Liver (tissue), 9 donors: Measurements from ENCODE around the gene IKBIP. TPM values are rescaled to one million over a fixed set of nuclear protein-coding genes. Genes with fewer than 3 reads are reported as not detected.

ENCODE experiments used
- DNase-seq: peaks from one replicate; pipeline ENCODE4 v3.0.0-alpha.2; 2017; ENCODE audit warnings: low spot score
- H3K27ac ChIP-seq, 2 donors: one replicate each; pipeline ENCODE4 v1.7.0; 2013; ENCODE audit warnings: inconsistent platforms in 2 of 2, low read length in 2 of 2, control low read depth in 1 of 2, low read depth in 1 of 2, mild to moderate bottlenecking in 1 of 2
- H3K27me3 ChIP-seq, 4 donors: one replicate each; pipeline versions ENCODE4 v1.6.1 to v1.7.0; 2013; ENCODE audit warnings: low read length in 3 of 4, inconsistent platforms in 1 of 4, mild to moderate bottlenecking in 1 of 4, moderate library complexity in 1 of 4; ENCODE audit not compliant: control insufficient read depth in 4 of 4, insufficient read depth in 4 of 4
- H3K36me3 ChIP-seq, 4 donors: one replicate each; pipeline versions ENCODE4 v1.6.1 to v1.7.0; 2013; ENCODE audit warnings: low read length in 3 of 4, mild to moderate bottlenecking in 3 of 4, low read depth in 1 of 4, moderate library complexity in 1 of 4; ENCODE audit not compliant: control insufficient read depth in 4 of 4, insufficient read depth in 3 of 4
- H3K4me1 ChIP-seq, 4 donors: one replicate each; pipeline versions ENCODE4 v1.6.1 to v1.7.0; 2013; ENCODE audit warnings: low read length in 3 of 4, mild to moderate bottlenecking in 3 of 4, moderate library complexity in 1 of 4; ENCODE audit not compliant: control insufficient read depth in 4 of 4, insufficient read depth in 4 of 4
- H3K4me3 ChIP-seq, 3 donors: one replicate each; pipeline versions ENCODE4 v1.6.1 to v1.7.0; 2013; ENCODE audit warnings: low read length in 3 of 3, control low read depth in 1 of 3, low read depth in 1 of 3, mild to moderate bottlenecking in 1 of 3
- H3K9ac ChIP-seq, 2 donors: one replicate each; pipeline ENCODE4 v1.7.0; 2013; ENCODE audit warnings: low read length in 2 of 2, mild to moderate bottlenecking in 2 of 2, moderate library complexity in 2 of 2, control low read depth in 1 of 2, low read depth in 1 of 2
- H3K9me3 ChIP-seq, 4 donors: one replicate each; pipeline versions ENCODE4 v1.6.1 to v1.7.0; 2013; ENCODE audit warnings: low read length in 3 of 4; ENCODE audit not compliant: control insufficient read depth in 4 of 4
- EGR1 ChIP-seq, 2 donors: IDR thresholded peaks; 2 replicates each; pipeline ENCODE4 v1.6.1; 2016 to 2018; ENCODE audit warnings: antibody characterized with exemption in 2 of 2, low read depth in 2 of 2
- FOXA1 ChIP-seq: IDR thresholded peaks from 2 replicates; pipeline ENCODE4 v1.6.1; 2016; ENCODE audit warnings: antibody characterized with exemption
- FOXA2 ChIP-seq: IDR thresholded peaks from 2 replicates; pipeline ENCODE4 v1.6.1; 2016; ENCODE audit warnings: antibody characterized with exemption
- GABPA ChIP-seq, 2 donors: IDR thresholded peaks in 1 of 2; conservative IDR thresholded peaks in 1 of 2; 2 replicates each; pipeline ENCODE4 v1.6.1; 2016; ENCODE audit warnings: antibody characterized with exemption in 2 of 2, mild to moderate bottlenecking in 1 of 2, moderate library complexity in 1 of 2
- HNF4A ChIP-seq, 2 donors: conservative IDR thresholded peaks; 2 replicates each; pipeline ENCODE4 v1.6.1; 2016; ENCODE audit warnings: antibody characterized with exemption in 2 of 2, mild to moderate bottlenecking in 2 of 2
- HNF4G ChIP-seq: IDR thresholded peaks from 2 replicates; pipeline ENCODE4 v1.6.1; 2016; ENCODE audit warnings: antibody characterized with exemption
- JUND ChIP-seq, 2 donors: IDR thresholded peaks; 2 replicates each; pipeline ENCODE4 v1.6.1; 2016; ENCODE audit warnings: antibody characterized with exemption in 2 of 2
- NR2F2 ChIP-seq: IDR thresholded peaks from 2 replicates; pipeline ENCODE4 v1.6.1; 2016; ENCODE audit warnings: antibody characterized with exemption
- RAD21 ChIP-seq, 2 donors: IDR thresholded peaks; 2 replicates each; pipeline ENCODE4 v1.6.1; 2016; ENCODE audit warnings: antibody characterized with exemption in 2 of 2, mild to moderate bottlenecking in 2 of 2
- RXRA ChIP-seq, 2 donors: IDR thresholded peaks; 2 replicates each; pipeline ENCODE4 v1.6.1; 2017 to 2018; ENCODE audit warnings: antibody characterized with exemption in 2 of 2, mild to moderate bottlenecking in 1 of 2
- SP1 ChIP-seq: IDR thresholded peaks from 2 replicates; pipeline ENCODE4 v1.6.1; 2018; ENCODE audit warnings: antibody characterized with exemption, mild to moderate bottlenecking
- YY1 ChIP-seq: IDR thresholded peaks from 2 replicates; pipeline ENCODE4 v1.6.1; 2016; ENCODE audit warnings: antibody characterized with exemption, mild to moderate bottlenecking
- WGBS: extraction: QIAGEN DNeasy Blood & Tissue Kit; methylation state at CpG from one replicate; pipeline ENCODE4 v1.1.7; 2013; 5-methylcytosine and 5-hydroxymethylcytosine counted together
- polyA plus RNA-seq, 2 donors: library from polyadenylated mRNA; stranded (reverse) in 1 of 2; unstranded in 1 of 2; fragments of 200-250 nt in 1 of 2; fragments of >200 nt in 1 of 2; fragmentation: Nextera tagmentation in 1 of 2; extraction: Ambion mirVana in 1 of 2; gene quantifications; one replicate each; pipeline versions ENCODE4 v1.2.1 to v1.2.3, GENCODE V29; 2013 to 2015
- total RNA-seq, 2 donors: library from RNA; depleted of rRNA; stranded (reverse); fragments of >200 nt; gene quantifications; one replicate each; pipeline ENCODE4 v1.2.3, GENCODE V29; 2014
- TF ChIP-seq, protein P1 (sequence below): IDR thresholded peaks from 2 replicates; pipeline ENCODE4 v1.6.1; 2016; ENCODE audit warnings: antibody characterized with exemption, mild to moderate bottlenecking
- TF ChIP-seq, protein P2 (sequence below): IDR thresholded peaks from 2 replicates; pipeline ENCODE4 v1.6.1; 2016; ENCODE audit warnings: antibody characterized with exemption
- TF ChIP-seq, protein P3 (sequence below): IDR thresholded peaks from 2 replicates; pipeline ENCODE4 v1.6.1; 2016; ENCODE audit warnings: antibody characterized with exemption
- TF ChIP-seq, protein P4 (sequence below): fragments of 150-350 bp; IDR thresholded peaks from 2 replicates; pipeline ENCODE4 v1.5.1; 2017; ENCODE audit warnings: improper control_type of control experiment, low read depth, low read length; ENCODE audit not compliant: missing input control
- donor health status: healthy.
- donor health status: healthy.
- donor health status: healthy.
- donor health status: healthy.
- donor health status: healthy.

Gene IKBIP
- total and polyA plus RNA-seq, 4 donors = 4.7 to 10.5 (median 6.3) TPM

DNA sequence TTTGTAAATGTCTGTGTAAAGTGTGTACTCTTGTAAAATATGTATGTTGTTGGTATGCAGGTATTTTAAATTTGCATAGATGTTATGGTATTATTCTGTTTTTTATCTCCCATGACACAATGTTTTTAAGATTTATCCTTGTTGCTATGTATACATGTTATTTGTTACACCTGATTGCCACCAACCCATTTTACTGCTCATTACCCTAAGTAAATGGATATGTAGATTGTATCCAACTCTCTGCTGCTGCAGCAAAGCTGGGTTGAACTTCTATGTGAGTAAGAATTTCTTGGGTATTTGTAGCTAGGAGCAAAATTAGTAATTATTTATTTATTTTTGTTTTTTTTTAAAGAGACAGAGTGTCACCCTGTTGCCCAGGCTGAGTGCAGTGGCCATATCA is 6.7 kb upstream of the IKBIP start:
- DNase-seq = no peak

DNA sequence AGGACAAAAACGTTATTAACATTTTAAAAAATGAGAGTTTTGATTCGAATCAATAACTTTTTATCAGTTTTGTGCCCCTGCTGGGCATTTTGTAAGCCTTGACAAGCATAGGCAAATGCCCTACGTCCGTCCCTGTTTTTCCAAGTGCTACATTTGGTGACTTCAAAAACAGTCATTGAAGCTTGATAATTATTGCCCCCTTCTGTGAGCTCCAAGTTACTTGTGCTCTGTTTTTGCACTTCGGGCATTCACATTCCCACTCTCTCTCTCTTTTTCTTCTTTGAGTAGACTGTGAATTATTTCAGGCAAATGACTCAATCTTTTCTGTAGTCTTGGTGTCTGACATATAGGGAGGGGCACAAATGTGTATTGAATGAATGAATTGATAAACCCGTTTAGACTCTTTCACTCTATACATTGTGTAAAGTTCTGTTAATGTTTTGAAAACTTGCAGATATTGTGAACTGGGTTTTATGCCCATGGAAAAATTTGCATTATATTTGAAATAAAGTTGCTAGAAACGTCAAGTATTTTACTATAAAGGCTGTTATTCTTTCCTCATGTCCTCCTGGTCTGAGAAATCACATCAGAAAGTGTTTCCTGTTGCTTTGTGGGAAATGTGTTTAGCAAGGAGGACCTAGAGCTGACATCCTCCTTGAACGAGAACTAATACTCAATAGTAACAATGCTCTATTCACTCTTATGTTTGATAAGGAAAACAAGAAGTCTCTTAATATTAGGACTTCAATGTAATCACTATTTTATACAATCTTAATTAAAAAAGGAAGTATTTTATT is 1.9 kb upstream of the IKBIP start:
- DNase-seq = no peak
- WGBS = 21% methylated on average over 8 of the region's 8 CpGs
- H3K27ac ChIP-seq = no peak overlapping the region
- TF ChIP-seq, protein P1, sequence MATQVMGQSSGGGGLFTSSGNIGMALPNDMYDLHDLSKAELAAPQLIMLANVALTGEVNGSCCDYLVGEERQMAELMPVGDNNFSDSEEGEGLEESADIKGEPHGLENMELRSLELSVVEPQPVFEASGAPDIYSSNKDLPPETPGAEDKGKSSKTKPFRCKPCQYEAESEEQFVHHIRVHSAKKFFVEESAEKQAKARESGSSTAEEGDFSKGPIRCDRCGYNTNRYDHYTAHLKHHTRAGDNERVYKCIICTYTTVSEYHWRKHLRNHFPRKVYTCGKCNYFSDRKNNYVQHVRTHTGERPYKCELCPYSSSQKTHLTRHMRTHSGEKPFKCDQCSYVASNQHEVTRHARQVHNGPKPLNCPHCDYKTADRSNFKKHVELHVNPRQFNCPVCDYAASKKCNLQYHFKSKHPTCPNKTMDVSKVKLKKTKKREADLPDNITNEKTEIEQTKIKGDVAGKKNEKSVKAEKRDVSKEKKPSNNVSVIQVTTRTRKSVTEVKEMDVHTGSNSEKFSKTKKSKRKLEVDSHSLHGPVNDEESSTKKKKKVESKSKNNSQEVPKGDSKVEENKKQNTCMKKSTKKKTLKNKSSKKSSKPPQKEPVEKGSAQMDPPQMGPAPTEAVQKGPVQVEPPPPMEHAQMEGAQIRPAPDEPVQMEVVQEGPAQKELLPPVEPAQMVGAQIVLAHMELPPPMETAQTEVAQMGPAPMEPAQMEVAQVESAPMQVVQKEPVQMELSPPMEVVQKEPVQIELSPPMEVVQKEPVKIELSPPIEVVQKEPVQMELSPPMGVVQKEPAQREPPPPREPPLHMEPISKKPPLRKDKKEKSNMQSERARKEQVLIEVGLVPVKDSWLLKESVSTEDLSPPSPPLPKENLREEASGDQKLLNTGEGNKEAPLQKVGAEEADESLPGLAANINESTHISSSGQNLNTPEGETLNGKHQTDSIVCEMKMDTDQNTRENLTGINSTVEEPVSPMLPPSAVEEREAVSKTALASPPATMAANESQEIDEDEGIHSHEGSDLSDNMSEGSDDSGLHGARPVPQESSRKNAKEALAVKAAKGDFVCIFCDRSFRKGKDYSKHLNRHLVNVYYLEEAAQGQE = no peak
- TF ChIP-seq FOXA1 = no peak
- no peak for TF ChIP-seq RXRA (IDR thresholded peaks at IDR 0.05)
- TF ChIP-seq, protein P2, sequence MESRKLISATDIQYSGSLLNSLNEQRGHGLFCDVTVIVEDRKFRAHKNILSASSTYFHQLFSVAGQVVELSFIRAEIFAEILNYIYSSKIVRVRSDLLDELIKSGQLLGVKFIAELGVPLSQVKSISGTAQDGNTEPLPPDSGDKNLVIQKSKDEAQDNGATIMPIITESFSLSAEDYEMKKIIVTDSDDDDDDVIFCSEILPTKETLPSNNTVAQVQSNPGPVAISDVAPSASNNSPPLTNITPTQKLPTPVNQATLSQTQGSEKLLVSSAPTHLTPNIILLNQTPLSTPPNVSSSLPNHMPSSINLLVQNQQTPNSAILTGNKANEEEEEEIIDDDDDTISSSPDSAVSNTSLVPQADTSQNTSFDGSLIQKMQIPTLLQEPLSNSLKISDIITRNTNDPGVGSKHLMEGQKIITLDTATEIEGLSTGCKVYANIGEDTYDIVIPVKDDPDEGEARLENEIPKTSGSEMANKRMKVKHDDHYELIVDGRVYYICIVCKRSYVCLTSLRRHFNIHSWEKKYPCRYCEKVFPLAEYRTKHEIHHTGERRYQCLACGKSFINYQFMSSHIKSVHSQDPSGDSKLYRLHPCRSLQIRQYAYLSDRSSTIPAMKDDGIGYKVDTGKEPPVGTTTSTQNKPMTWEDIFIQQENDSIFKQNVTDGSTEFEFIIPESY = no peak
- TF ChIP-seq JUND (IDR thresholded peaks at IDR 0.05) = no peak
- no peak for TF ChIP-seq SP1
- no peak for TF ChIP-seq YY1
- TF ChIP-seq, protein P3, sequence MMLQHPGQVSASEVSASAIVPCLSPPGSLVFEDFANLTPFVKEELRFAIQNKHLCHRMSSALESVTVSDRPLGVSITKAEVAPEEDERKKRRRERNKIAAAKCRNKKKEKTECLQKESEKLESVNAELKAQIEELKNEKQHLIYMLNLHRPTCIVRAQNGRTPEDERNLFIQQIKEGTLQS = no peak
- no peak for TF ChIP-seq EGR1 (IDR thresholded peaks at IDR 0.05; ENCODE audit: low read depth in 2 of 2)
- TF ChIP-seq GABPA (IDR thresholded peaks at IDR 0.05 in 1 of 2, conservative IDR thresholded peaks at IDR 0.05 in 1 of 2) = no peak
- no peak for TF ChIP-seq HNF4A (conservative IDR thresholded peaks at IDR 0.05)
- TF ChIP-seq FOXA2 = no peak
- TF ChIP-seq RAD21 (IDR thresholded peaks at IDR 0.05) = no peak
- TF ChIP-seq NR2F2 = no peak

More for the DNA sequence above, 6.7 kb upstream of the IKBIP start:
- Histone ChIP-seq H3K9ac (no peak overlapping the region), H3K4me3 (no peak overlapping the region), H3K36me3 (peaks cover 2 to 11% (median 10%) of the 10 kb centered on the region in 4 donors), H3K27me3 (no peaks in the 10 kb centered on the region), H3K27ac (no peak overlapping the region), H3K9me3 (no peaks in the 10 kb centered on the region), H3K4me1 (peaks cover 0 to 4% (median 2%) of the 10 kb centered on the region in 4 donors)
- TF ChIP-seq, protein P2 = no peak
- TF ChIP-seq HNF4G = no peak
- TF ChIP-seq JUND (IDR thresholded peaks at IDR 0.05) = no peak
- TF ChIP-seq, protein P3 = no peak
- TF ChIP-seq, protein P4, sequence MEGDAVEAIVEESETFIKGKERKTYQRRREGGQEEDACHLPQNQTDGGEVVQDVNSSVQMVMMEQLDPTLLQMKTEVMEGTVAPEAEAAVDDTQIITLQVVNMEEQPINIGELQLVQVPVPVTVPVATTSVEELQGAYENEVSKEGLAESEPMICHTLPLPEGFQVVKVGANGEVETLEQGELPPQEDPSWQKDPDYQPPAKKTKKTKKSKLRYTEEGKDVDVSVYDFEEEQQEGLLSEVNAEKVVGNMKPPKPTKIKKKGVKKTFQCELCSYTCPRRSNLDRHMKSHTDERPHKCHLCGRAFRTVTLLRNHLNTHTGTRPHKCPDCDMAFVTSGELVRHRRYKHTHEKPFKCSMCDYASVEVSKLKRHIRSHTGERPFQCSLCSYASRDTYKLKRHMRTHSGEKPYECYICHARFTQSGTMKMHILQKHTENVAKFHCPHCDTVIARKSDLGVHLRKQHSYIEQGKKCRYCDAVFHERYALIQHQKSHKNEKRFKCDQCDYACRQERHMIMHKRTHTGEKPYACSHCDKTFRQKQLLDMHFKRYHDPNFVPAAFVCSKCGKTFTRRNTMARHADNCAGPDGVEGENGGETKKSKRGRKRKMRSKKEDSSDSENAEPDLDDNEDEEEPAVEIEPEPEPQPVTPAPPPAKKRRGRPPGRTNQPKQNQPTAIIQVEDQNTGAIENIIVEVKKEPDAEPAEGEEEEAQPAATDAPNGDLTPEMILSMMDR = no peak

More for the DNA sequence above, 1.9 kb upstream of the IKBIP start:
- Histone ChIP-seq H3K9ac (peak overlapping the region in 1 of 2 donors; percentile 0), H3K4me3 (peak overlapping the region; percentile 16 to 95 (median 90)), H3K4me1 (peaks cover 0 to 18% (median 10%) of the 10 kb centered on the region in 4 donors), H3K27me3 (no peaks in the 10 kb centered on the region), H3K36me3 (peaks cover 2 to 10% (median 10%) of the 10 kb centered on the region in 4 donors), H3K9me3 (no peaks in the 10 kb centered on the region)
